Posterior vena cava (tissue), 2 donors: ENCODE data around the gene ZFTA. TPM values are rescaled to one million over a fixed set of nuclear protein-coding genes. Genes with fewer than 3 reads are reported as not detected.
A peak's percentile ranks its signal among the peaks of the same experiment; 100 is the strongest.
"Not testable (repeated sequence)": the region's sequence is repeated elsewhere in the genome, so short reads cannot be mapped to it uniquely, and the experiment has no call there.

Source experiments
- DNase-seq: peaks from one replicate; pipeline ENCODE4 v3.0.0-alpha.2; 2020; ENCODE audit warnings: low spot score
- intact Hi-C, 2 donors: fragments of 100-400 bp; cut with DNase I; formaldehyde crosslinking; loops; one replicate each; pipeline versions ENCODE4 v1.14.1 to v1.14.2; 2022 to 2023
- long read RNA-seq, 2 donors: library from polyadenylated mRNA; unstranded; transcript quantifications; one replicate each; pipeline ENCODE4 v2.0.0, GENCODE V29; 2020 to 2021
- total RNA-seq, 2 donors: library from RNA; stranded (reverse); fragmentation: NEBNext Ultra II Directional; extraction: Animal tissue kit (Norgen Biotek cat#: 25700); gene quantifications; one replicate each; pipeline ENCODE4 v1.2.1, GENCODE V29; 2021
- donor health status: DM: yes; HTN: yes; CAD: no.
- donor health status: DM: yes; HTN: yes; CAD: no.

Gene ZFTA
- total RNA-seq: 10 to 100 TPM; 13.0 to 21.8 TPM
- long read RNA-seq, donor 1, partial matches to known transcripts: 0 of 10 reads
- long read RNA-seq, donor 1, other reads (novel, unspliced or antisense): 10 of 10 reads
- long read RNA-seq, donor 2, partial matches to known transcripts: 0 of 6 reads
- long read RNA-seq, donor 2, other reads (novel, unspliced or antisense): 6 of 6 reads

DNA sequence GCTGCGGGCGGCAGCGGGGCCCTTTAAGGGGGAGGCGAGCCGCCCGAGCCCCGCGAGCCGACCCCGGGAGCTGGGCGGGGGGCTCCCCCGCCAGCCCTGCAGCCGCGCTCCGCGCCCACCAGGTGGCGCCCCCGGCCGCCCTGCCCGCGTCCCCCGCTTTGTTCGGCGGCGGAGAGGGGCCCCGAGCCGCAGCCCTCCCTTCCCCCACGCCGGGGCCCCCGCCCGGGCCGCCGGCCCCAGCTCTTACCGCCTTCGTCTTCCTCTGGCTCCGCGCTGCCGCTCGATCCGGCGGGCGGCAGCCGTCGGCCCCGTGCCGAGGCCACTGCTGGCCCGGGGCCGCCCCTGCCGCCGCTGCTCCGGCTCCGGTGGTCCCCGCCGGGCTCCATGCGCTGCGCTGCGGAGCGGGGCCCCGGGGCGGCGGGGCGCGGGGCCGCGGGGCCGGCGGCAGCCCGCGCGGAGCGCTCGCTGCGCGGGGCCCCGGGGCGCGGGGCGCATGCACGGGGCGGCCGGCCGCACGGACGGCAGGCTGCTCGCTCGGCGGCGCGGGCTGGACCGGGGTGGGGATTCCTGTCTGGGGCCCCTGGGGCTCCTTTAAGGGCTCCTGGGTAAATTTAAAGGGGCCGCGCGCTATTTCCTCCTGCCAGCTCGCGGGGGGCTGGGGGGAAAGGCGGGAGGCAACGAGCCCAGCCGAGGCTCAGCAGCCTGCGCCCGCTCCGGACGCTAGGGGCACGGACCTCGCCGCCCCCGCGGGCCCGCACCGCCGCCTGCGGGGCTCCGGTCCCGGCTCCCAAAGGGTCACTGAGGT, at the start of gene ZFTA:
Gene ZFTA (minus strand): TSS at position 539 of the 805 bp plus-strand sequence. CDS start 153 bp downstream, at position 386.
- intact Hi-C loops: no loop called here
- peak; percentile 86 for DNase-seq

GRCh38 chr11:63817758-63818498, 49.4 kb upstream of the ZFTA start:
- intact Hi-C loops: no loop called here
- DNase-seq: no peak

GRCh38 chr11:63816732-63817131, 48.2 kb upstream of the ZFTA start:
- no peak for DNase-seq
- intact Hi-C loops: no loop called here

DNA sequence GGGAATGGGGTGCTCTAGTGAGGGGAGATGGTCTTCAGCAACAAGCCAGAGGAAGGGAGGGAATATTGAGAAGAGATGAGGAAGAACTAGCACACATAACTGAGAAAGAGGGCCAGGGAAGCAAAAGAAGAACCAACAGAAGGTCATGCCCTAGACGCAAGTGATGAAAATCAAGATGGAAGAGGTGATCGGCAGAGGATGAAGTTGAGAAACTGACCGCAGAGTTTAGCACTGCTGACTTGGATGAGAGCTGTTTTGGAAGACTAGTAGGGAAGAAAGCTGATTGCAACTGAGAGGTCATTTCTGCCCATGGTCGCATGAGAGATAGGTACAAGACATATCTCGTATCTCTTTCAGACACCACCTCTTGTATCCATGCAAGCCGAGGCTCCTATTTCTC, 47.6 kb upstream of the ZFTA start:
- no peak for DNase-seq
- intact Hi-C loops: no loop called here

DNA sequence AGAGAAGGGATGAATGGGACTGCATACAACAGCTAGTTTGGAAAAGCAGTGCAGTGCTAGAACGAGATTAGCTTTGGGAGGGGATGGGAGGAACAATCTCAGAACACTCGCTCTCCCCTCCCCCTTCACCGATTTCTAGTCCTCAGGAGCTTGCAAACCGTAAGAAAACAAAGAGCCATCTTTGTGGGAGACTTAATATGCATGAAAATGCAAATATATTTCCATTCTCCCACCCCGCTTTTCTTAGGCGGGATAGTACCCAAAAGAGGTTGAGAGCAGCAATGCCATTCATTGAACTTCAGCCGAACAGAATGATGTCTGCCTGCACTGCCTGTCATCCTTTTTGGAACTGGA, 45.8 kb upstream of the ZFTA start:
- DNase-seq: no peak
- intact Hi-C loops: no loop called here

DNA sequence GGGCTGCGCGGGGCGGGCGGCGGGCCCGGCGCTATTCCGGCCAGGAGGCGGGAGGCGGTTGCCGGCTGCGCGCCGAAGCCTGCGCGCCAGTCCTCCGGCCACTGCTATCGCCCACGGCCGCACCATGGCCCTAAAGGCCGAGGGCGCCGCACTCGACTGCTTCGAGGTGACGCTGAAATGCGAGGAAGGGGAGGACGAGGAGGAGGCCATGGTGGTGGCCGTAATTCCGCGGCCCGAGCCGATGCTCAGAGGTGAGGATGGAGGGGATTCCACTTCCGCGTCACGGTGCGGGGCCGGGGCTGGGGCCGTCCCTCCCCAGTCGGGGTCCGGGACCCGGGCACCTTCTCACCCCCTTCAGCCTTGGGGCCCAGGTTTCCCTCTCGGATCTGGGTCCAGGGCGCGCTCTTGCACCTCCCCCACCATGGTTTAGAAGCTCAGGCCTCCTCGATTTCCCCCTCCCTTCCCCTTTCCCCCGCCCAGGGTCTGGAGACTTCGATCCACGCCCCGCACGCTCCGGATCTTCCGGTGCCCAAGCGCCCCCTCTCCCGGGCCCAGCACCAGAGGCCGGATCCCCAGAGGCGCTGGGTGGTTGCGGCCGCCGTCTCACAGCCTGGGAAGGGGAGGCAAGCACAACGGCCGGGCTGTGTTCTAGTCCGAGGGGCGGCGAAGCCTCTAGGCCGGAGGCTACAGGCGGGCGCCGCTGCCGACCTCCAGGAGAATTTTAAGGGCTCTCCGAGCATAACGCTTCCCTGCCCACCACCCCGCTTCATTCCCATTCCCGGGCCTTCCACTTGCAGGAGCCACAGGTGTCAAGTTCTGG, 45.2 kb upstream of the ZFTA start:
- peak; percentile 87 for DNase-seq
- intact Hi-C loops: no loop called here

DNA sequence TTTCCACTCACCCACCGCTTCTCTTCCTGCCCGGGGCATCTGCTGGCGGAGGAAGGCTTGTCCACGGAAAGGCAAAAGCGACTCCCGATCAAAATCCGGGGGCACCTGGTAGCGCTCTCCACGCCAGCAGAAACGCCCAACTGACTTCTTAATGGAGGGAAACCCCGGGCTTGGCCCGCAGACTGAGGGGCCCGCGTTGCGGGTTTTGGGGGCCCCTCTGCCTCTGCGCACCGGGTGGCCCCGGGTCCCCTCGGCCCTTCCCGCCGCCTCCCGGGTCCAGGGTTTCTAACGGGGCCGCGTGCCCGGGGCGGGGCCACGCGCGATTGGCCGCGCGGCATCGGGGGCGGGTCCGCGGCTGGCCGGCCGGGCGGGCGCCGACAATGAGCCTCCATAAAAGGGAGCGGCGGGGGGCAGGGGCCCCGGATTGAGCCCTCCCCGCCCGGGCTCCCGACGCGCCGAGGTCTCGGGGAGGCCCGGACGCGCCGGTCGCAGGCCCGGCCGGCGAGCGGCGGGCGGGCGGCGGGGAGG, 44.5 kb upstream of the ZFTA start, which contains the start of gene SPINDOC:
Gene SPINDOC (plus strand): TSS at position 422 of the 528 bp plus-strand sequence. CDS start 231 bp downstream, outside the sequence.
- DNase-seq: peak; percentile 92
- intact Hi-C loops: no loop called here

DNA sequence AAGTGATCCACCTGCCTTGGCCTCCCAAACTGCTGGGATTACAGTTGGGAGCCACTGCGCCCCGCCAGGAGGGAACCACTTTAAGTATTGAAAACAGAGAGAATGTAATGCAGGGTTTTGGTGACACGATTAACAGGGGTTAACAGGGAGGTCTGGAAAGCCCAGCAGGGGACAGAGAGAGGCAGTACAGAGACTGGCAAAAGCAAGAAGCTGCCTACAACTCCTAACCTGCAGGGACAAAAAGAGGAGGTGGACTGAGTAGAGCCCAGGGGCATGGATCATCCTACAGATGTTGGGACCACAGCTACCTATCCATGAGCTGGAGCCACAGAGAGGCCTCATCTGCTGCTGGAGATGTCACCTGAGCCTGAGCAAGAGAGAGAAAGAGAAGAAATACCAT, 42.9 kb upstream of the ZFTA start:
- DNase-seq: no peak
- intact Hi-C loops: no loop called here

- DNase-seq, intact Hi-C loops: not testable (repeated sequence)
Observed at GRCh38 chr11:63810383-63810782, 41.8 kb upstream of the ZFTA start.

DNA sequence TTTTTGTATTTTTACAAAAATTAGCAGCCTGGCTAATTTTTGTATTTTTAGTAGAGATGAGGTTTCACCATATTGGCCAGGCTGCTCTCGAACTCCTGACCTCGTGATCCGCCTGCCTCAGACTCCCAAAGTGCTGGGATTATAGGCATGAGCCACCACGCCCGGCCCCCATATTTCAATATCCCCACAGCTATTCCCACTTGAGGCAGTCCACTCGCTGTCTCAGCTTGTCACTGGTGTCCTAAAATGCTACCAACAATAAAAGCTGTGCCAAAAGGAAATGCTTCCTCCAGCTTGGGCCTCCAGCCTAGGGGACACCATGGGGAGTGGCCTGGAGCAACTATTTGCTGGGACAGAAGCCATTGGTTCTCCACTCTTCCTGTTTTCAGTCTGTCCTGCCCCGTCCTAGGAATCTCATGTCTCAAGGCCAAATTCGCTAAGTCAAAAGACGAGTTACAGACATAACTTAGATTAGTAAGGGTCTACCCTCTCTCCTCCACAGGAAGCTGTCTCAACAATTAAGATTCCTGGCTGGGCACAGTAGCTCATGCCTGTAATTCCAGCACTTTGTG, 37.4 kb upstream of the ZFTA start:
- intact Hi-C loops: no loop called here
- DNase-seq: no peak

DNA sequence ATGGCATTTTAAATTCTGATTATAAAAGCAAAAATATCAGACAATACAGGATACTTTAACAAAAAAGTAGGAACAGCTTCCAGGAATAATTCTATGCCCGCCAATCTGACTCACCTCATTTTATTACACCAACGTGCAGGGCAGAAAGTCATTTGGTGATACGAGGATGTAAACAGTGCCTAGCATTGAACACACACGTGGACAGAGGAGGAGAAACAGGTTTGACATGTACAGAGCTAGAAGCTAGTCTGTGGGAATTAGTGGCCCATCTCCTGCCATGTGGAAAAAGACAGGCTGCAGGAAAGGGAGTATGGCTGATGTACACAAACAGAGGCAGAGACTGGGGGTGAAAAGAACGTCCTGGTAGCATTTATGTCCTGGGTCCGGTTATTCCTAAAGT, 35.7 kb upstream of the ZFTA start:
- intact Hi-C loops: no loop called here
- no peak for DNase-seq

DNA sequence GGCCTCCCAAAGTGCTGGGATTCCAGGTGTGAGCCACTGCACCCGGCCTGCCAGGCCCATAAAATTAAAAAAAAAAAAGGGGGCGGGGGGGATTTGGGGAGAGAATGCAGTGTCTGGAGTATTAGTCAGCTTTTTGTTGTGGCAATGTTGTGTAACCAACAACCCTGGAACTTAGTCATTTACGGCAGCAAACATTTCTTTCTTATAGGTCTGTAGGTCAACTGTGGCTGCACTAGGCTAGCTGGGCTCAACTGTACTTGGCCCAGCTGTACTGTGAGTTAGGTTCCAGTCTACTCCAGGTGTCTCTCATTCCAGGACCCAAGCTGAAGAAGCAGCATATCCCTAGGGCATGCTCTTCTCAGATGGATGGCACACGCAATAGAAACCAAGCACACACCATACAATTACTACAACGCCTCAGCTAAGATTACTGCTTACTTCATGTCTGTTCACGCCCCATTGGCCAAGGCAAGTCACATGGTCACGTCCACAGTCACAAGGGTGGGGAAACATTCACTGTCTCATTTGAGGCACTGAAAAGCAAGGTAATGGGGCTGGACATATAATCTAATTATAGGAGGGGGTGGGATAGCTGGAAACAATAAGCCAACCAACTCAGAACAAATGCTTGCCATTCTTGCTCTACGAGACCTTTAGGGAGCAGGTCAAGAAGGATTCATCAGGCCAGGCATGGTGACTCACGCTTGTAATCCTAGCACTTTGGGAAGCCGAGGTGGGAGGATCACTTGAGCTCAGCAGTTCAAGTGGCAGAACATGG, 34.3 kb upstream of the ZFTA start:
- intact Hi-C loops: no loop called here
- peak; percentile 29 for DNase-seq

- intact Hi-C loops: no loop called here
- DNase-seq: no peak
Observed at GRCh38 chr11:63800921-63801320, 32.3 kb upstream of the ZFTA start.

- no peak for DNase-seq
- intact Hi-C loops: no loop called here
Observed at GRCh38 chr11:63795066-63795465, 26.5 kb upstream of the ZFTA start.

GRCh38 chr11:63793161-63793560, 24.6 kb upstream of the ZFTA start:
- intact Hi-C loops: no loop called here
- no peak for DNase-seq

DNA sequence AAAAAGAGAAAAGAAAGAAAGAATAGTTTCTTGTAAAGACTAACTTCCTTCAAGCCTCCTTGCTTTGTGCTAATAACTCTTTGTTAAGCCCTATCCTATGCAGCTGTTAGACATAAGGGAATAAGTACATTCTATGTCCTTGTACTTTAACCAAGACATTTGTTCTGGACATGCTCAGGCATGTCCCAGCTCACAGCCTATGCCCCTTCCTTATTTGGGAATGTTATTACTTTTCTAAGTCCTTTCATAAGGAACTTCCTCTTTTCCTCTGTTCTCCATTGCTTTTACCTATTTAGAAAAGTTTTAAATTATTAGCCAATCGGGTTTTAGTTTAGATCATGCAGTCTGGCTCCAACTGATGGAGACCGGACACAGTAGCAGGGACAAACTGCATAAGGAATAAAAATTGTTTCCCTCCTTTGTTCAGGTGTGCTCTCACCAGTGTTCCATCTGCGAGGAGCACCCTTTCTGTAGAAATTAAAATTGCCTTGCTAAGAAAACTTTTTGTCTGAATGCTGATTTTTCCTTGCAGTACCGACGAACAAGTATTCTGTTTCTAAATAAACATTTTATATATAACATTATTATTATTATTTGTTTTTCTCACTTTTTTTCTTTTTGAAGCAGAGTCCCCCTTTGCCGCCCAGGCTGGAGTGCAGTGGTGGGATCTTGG, 23.1 kb upstream of the ZFTA start:
- DNase-seq: no peak
- intact Hi-C loops: no loop called here

DNA sequence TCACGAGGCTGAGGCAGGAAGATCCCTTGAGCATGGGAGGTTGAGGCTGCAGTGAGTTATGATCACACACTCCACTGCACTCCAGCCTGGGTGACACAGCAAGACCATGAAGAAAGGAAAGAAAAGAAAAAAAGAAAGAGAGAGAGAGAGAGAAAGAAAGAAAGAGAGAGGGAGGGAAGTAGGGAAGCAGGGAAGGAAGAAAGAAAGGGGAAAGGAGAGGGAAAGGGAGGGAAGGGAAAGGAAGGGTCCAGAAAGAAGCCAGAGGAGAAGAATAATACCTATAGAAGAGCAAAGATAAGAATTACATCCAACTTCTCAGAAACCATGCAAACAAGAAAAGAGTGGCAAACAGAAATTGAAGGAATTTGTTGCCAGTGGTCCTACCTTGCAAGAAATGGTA, 17.2 kb upstream of the ZFTA start:
- intact Hi-C loops: no loop called here
- no peak for DNase-seq
